ENCODE data around the gene LGALS7. TPM values are rescaled to one million over a fixed set of nuclear protein-coding genes. Genes with fewer than 3 reads are reported as not detected.
A peak's percentile ranks its signal among the peaks of the same experiment; 100 is the strongest.

Gene LGALS7
- total and polyA plus RNA-seq, 7 donors: not detected

DNA sequence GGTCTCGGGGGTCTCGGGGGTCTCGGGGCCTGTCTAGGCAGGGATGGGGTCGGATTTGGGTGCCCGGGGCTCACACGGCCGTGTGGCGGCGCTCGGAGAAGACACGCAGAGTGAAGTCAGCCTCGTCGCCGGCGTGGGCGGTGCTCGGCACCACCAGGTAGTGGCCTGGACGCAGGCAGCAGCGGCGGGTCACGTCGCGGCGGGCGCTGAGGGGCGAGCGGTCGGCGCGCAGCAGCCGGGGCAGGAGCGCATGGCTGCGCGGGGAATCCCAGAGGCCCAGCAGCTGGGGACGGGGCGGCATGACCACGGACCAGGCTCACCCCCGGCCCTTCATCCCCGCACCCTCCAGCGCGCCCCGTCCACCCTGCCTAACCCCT lies 37.3 kb downstream of the LGALS7 start:
- Histone ChIP-seq H3K9me3 (no peaks in the 10 kb centered on the region), H3K4me1 (peaks cover 0 to 15% (median 12%) of the 10 kb centered on the region in 4 donors), H3K36me3 (peaks cover 0 to 6% (median 1%) of the 10 kb centered on the region in 4 donors), H3K27me3 (no peaks in the 10 kb centered on the region), H3K4me3 (peak overlapping the region; percentile 22 to 51 (median 40)), H3K27ac (peak overlapping the region; percentile 22 to 60 (median 45))
- TF ChIP-seq POLR2AphosphoS5 (IDR thresholded peaks at IDR 0.05) (no peak), EP300 (IDR thresholded peaks at IDR 0.05) (no peak), POLR2A (IDR thresholded peaks at IDR 0.05) (no peak)
- TF ChIP-seq, protein P1, sequence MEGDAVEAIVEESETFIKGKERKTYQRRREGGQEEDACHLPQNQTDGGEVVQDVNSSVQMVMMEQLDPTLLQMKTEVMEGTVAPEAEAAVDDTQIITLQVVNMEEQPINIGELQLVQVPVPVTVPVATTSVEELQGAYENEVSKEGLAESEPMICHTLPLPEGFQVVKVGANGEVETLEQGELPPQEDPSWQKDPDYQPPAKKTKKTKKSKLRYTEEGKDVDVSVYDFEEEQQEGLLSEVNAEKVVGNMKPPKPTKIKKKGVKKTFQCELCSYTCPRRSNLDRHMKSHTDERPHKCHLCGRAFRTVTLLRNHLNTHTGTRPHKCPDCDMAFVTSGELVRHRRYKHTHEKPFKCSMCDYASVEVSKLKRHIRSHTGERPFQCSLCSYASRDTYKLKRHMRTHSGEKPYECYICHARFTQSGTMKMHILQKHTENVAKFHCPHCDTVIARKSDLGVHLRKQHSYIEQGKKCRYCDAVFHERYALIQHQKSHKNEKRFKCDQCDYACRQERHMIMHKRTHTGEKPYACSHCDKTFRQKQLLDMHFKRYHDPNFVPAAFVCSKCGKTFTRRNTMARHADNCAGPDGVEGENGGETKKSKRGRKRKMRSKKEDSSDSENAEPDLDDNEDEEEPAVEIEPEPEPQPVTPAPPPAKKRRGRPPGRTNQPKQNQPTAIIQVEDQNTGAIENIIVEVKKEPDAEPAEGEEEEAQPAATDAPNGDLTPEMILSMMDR (IDR thresholded peaks at IDR 0.05): no peak
- intact Hi-C loops (cut with DNase I): loop anchor here (5.0 kb wide), 1 partner anchor 96 kb away; the partner anchor contains the start of gene ECH1
- peak; percentile 76 for DNase-seq
- WGBS, 2 donors: 1 to 3% methylated on average over 42 of the region's 42 CpGs

DNA sequence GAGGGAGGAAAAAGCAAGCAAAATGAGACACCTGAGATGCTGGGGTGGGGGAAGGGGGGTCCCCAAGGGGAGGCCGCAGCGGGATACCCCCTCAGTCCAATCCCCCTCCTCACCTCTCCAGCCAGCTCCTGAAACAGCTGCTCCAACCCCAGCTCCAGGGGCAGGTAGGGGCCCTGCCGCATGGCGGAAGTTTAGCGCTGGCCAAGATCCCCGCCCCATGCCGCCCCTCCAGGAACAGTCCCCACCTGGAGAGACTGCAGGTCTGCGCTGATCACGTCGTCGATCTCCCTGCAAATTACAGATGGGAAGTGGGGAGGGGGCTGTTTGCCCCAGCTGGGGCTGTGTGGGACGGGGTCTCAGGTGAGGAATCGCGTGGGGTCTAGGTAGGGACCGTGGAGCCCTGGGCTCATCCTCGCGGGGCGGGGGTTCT lies 38.0 kb downstream of the LGALS7 start:
- peak; percentile 66 for DNase-seq
- Histone ChIP-seq H3K27me3 (no peaks in the 10 kb centered on the region), H3K9me3 (no peaks in the 10 kb centered on the region), H3K4me3 (no peak overlapping the region), H3K4me1 (peaks cover 0 to 15% (median 12%) of the 10 kb centered on the region in 4 donors), H3K36me3 (peaks cover 0 to 14% (median 8%) of the 10 kb centered on the region in 4 donors), H3K27ac (peak overlapping the region; percentile 66 to 80 (median 74))
- WGBS, 2 donors: 6 to 24% methylated on average over 18 of the region's 18 CpGs
- no peak for TF ChIP-seq POLR2A (IDR thresholded peaks at IDR 0.05)
- TF ChIP-seq EP300 (IDR thresholded peaks at IDR 0.05): no peak
- TF ChIP-seq, protein P1 (IDR thresholded peaks at IDR 0.05): no peak
- no peak for TF ChIP-seq POLR2AphosphoS5 (IDR thresholded peaks at IDR 0.05)
- intact Hi-C loops (cut with DNase I): loop anchor here (5.0 kb wide), 1 partner anchor 97 kb away; the partner anchor contains the start of gene ECH1

DNA sequence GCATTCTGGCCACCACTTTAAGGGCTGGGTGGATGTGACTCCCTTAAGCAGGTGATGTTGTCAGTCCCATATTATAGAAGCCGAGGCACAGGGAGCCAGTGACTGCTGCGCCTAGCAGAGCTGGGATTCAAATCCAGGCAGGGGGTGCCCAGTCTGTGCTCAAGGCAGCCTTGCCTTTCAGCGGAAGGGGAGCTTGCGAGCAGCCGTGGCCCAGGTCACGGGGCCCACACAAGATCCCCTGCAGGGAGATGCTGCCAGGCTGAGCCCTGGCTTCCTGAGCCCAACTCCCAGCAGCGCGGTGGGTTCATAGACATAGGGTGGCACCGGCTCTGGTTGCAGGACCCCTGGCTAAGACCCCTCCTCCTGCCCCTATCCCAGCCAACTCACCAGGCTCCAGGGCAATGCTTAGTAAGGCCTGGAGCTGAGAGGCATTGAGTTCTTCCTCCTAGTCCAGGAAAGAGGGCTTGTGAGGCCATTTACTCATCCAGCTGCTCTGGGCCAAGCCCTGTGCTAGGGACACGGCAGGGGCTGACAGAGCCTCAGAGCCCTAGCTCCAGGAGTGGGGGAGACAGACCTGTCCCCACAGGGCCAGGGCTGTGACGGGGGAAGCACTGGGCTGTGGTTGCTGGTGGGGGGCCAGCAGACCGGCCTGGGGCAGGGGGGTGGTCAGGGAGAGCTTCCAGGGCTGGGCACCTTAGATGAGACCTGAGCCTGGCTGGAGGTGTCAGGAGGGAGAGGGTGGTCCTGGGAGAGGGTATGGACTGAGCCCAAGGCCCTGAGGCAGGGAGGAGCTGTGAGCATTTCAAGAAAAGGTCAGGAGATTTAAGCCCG lies 38.7 kb downstream of the LGALS7 start:
- DNase-seq: peak; percentile 65
- intact Hi-C loops (cut with DNase I): loop anchor here (5.0 kb wide), 1 partner anchor 98 kb away; the partner anchor contains the start of gene ECH1
- peaks cover 0 to 15% (median 8%) of the 10 kb centered on the region in 4 donors for H3K36me3 ChIP-seq
- no peaks in the 10 kb centered on the region for H3K27me3 ChIP-seq
- TF ChIP-seq, protein P1 (IDR thresholded peaks at IDR 0.05): no peak
- TF ChIP-seq EP300 (IDR thresholded peaks at IDR 0.05): no peak
- no peak for TF ChIP-seq POLR2A (IDR thresholded peaks at IDR 0.05)
- TF ChIP-seq POLR2AphosphoS5 (IDR thresholded peaks at IDR 0.05): peak in 1 of 4 donors; percentile 24
- no peak overlapping the region for H3K4me3 ChIP-seq
- H3K4me1 ChIP-seq: peaks cover 0 to 15% (median 12%) of the 10 kb centered on the region in 4 donors
- WGBS, 2 donors: 13 to 34% methylated on average over 13 of the region's 13 CpGs
- H3K27ac ChIP-seq: peak overlapping the region; percentile 66 to 80 (median 74)
- H3K9me3 ChIP-seq: no peaks in the 10 kb centered on the region

DNA sequence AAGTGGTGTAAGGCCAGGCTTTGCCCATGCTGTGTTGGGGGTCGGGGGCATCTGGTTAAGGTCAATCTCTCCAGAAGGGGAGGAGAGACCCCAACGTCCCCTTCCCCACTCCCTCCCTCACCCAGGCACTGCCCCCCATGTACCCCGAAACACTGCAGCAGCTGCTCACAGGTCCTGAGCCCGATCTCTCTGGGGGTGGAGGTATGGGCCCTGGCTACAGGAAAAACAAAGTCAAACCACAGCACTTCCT lies 39.2 kb downstream of the LGALS7 start:
- intact Hi-C loops (cut with DNase I): no loop called here
- H3K4me3 ChIP-seq: no peak overlapping the region
- no peaks in the 10 kb centered on the region for H3K9me3 ChIP-seq
- 29 to 36% methylated on average over 4 of the region's 4 CpGs for WGBS, 2 donors
- H3K4me1 ChIP-seq: peaks cover 0 to 20% (median 12%) of the 10 kb centered on the region in 4 donors
- DNase-seq: peak; percentile 67
- peaks cover 0 to 21% (median 10%) of the 10 kb centered on the region in 4 donors for H3K36me3 ChIP-seq
- no peaks in the 10 kb centered on the region for H3K27me3 ChIP-seq
- H3K27ac ChIP-seq: peak overlapping the region; percentile 66 to 80 (median 74)
- TF ChIP-seq EP300 (IDR thresholded peaks at IDR 0.05) (no peak), POLR2A (IDR thresholded peaks at IDR 0.05) (no peak), POLR2AphosphoS5 (IDR thresholded peaks at IDR 0.05) (no peak)
- TF ChIP-seq, protein P1 (IDR thresholded peaks at IDR 0.05): no peak
